ENCODE measurements around the gene FAM81B.
"Not testable (repeated sequence)": the region's sequence is repeated elsewhere in the genome, so short reads cannot be mapped to it uniquely, and the experiment has no call there.

DNA sequence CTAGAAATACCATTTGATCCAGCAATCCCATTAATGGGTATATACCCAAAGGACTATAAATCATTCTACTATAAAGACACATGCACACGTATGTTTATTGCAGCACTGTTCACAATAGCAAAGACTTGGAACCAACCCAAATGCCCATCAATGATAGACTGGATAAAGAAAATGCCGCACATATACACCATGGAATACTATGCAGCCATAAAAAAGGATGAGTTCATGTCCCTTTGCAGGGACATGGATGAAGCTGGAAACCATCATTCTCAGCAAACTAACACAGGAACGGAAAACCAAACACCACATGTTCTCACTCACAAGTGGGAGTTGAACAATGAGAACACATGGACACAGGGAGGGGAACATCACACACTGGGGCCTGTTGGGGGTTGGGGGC, 799 bp downstream of the FAM81B start:
- TF ChIP-seq RAD21 (IDR thresholded peaks at IDR 0.05; ENCODE audit: low read length); CTCF (conservative IDR thresholded peaks at IDR 0.05; ENCODE audit: low read depth, low read length); NFE2L2 (IDR thresholded peaks at IDR 0.05; ENCODE audit: low read depth, low read length); RFX5 (IDR thresholded peaks at IDR 0.05; ENCODE audit: low read depth, low read length); BHLHE40 (IDR thresholded peaks at IDR 0.05; ENCODE audit: low read depth, low read length); POLR2A (IDR thresholded peaks at IDR 0.05; ENCODE audit: low read depth, low read length); SMC3 (IDR thresholded peaks at IDR 0.05; ENCODE audit: low read depth, low read length); MAZ (IDR thresholded peaks at IDR 0.05; ENCODE audit: borderline replicate concordance, low read depth, low read length); USF2 (IDR thresholded peaks at IDR 0.05; ENCODE audit: low read depth, low read length); MAFK (IDR thresholded peaks at IDR 0.05; ENCODE audit: low read depth, low read length); CHD1 (IDR thresholded peaks at IDR 0.05; ENCODE audit: low read depth, low read length): not testable (repeated sequence)
- TF ChIP-seq, protein P1, sequence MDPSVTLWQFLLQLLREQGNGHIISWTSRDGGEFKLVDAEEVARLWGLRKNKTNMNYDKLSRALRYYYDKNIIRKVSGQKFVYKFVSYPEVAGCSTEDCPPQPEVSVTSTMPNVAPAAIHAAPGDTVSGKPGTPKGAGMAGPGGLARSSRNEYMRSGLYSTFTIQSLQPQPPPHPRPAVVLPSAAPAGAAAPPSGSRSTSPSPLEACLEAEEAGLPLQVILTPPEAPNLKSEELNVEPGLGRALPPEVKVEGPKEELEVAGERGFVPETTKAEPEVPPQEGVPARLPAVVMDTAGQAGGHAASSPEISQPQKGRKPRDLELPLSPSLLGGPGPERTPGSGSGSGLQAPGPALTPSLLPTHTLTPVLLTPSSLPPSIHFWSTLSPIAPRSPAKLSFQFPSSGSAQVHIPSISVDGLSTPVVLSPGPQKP (IDR thresholded peaks at IDR 0.05; ENCODE audit: borderline replicate concordance, low read depth, low read length), result not testable (repeated sequence)

All from IMR-90 (cell line).